WTC11 (cell line): ENCODE measurements around the gene AHNAK2. TPM values are rescaled to one million over a fixed set of nuclear protein-coding genes. Genes with fewer than 3 reads are reported as not detected.

Experiments used
- ATAC-seq: fragments of 200-7000 bp; cut with Tn5 transposase; 2 replicates; pipeline ENCODE4 v1.10.0; 2021; ENCODE audit warnings: mild to moderate bottlenecking, moderate library complexity
- CTCF ChIA-PET: fragments of 300-600 bp; sonication (Branson Sonifier 250); formaldehyde crosslinking; loops from one replicate; lab custom pipeline; 2021; ENCODE audit warnings: antibody characterized with exemption; lab: Charles Lee
- POLR2A ChIA-PET: fragments of 350-600 bp; sonication (Branson Sonifier 250); formaldehyde crosslinking; loops from one replicate; lab custom pipeline; 2021; ENCODE audit warnings: antibody characterized with exemption; lab: Charles Lee
- DNase-seq: peaks from one replicate; pipeline ENCODE4 v3.0.0; 2021; ENCODE audit warnings: low spot score
- H3K27ac Mint-ChIP-seq: 2 replicates; pipeline ENCODE4 v1.8.0; 2021; ENCODE audit warnings: mixed read lengths
- H3K27me3 Mint-ChIP-seq: 2 replicates; pipeline ENCODE4 v1.8.0; 2021; ENCODE audit warnings: low read depth, mild to moderate bottlenecking, moderate library complexity, mixed read lengths
- H3K36me3 Mint-ChIP-seq: 2 replicates; pipeline ENCODE4 v1.8.0; 2021; ENCODE audit warnings: mixed read lengths
- H3K4me1 Mint-ChIP-seq: 2 replicates; pipeline ENCODE4 v1.8.0; 2022; ENCODE audit warnings: mixed read lengths
- H3K4me3 Mint-ChIP-seq: 2 replicates; pipeline ENCODE4 v1.8.0; 2021; ENCODE audit warnings: mild to moderate bottlenecking, moderate library complexity, mixed read lengths
- H3K9me3 Mint-ChIP-seq: 2 replicates; pipeline ENCODE4 v1.8.0; 2021; ENCODE audit warnings: mixed read lengths
- AFF4 ChIP-seq: sonication (generic); formaldehyde crosslinking; IDR thresholded peaks from 2 replicates; pipeline ENCODE4 v1.8.1; 2023; ENCODE audit warnings: mild to moderate bottlenecking, missing genetic modification reagents, borderline replicate concordance
- IRF2 ChIP-seq: sonication (generic); formaldehyde crosslinking; IDR thresholded peaks from 2 replicates; pipeline ENCODE4 v1.8.0; 2022; ENCODE audit warnings: low read depth, missing genetic modification reagents, borderline replicate concordance
- MXD4 ChIP-seq: fragments of 250-450 bp; sonication (Bioruptor Pico); IDR thresholded peaks from 2 replicates; pipeline ENCODE4 v1.8.0; 2021; ENCODE audit warnings: mild to moderate bottlenecking, moderate library complexity, borderline replicate concordance
- RELA ChIP-seq: sonication (generic); formaldehyde crosslinking; IDR thresholded peaks from 2 replicates; pipeline ENCODE4 v1.8.1; 2022; ENCODE audit warnings: missing genetic modification reagents, mild to moderate bottlenecking, borderline replicate concordance
- SOX15 ChIP-seq: fragments of 250-450 bp; sonication (Bioruptor Pico); IDR thresholded peaks from 2 replicates; pipeline ENCODE4 v1.9.0; 2021; ENCODE audit warnings: mild to moderate bottlenecking
- TP53 ChIP-seq: sonication (generic); formaldehyde crosslinking; IDR thresholded peaks from 2 replicates; pipeline ENCODE4 v1.8.1; 2023; ENCODE audit warnings: mild to moderate bottlenecking, missing genetic modification reagents
- ZBTB21 ChIP-seq: sonication (generic); formaldehyde crosslinking; IDR thresholded peaks from 2 replicates; pipeline ENCODE4 v1.8.1; 2023; ENCODE audit warnings: mild to moderate bottlenecking, missing genetic modification reagents, borderline replicate concordance
- ZNF396 ChIP-seq: fragments of 250-450 bp; sonication (Bioruptor Pico); IDR thresholded peaks from 2 replicates; pipeline ENCODE4 v1.8.0; 2021; ENCODE audit warnings: mild to moderate bottlenecking, moderate library complexity, borderline replicate concordance
- ZNF416 ChIP-seq: fragments of 250-450 bp; sonication (Bioruptor Pico); IDR thresholded peaks from 2 replicates; pipeline ENCODE4 v1.9.0; 2021; ENCODE audit warnings: mild to moderate bottlenecking, inconsistent platforms
- ZNF671 ChIP-seq: fragments of 250-450 bp; sonication (Bioruptor Pico); IDR thresholded peaks from 2 replicates; pipeline ENCODE4 v1.8.0; 2021; ENCODE audit warnings: mild to moderate bottlenecking
- total RNA-seq: library from RNA; stranded (reverse); gene quantifications from 3 replicates; pipeline ENCODE4 v1.2.3, GENCODE V29; 2021
- TF ChIP-seq, protein P1 (sequence below): sonication (generic); formaldehyde crosslinking; IDR thresholded peaks from 2 replicates; pipeline ENCODE4 v1.8.0; 2023; ENCODE audit warnings: missing genetic modification reagents, mild to moderate bottlenecking, borderline replicate concordance
- TF ChIP-seq, protein P2 (sequence below): fragments of 250-450 bp; sonication (Bioruptor Pico); IDR thresholded peaks from 2 replicates; pipeline ENCODE4 v2.1.2; 2022; ENCODE audit warnings: mild to moderate bottlenecking, moderate library complexity
- TF ChIP-seq, protein P3 (sequence below): sonication (generic); formaldehyde crosslinking; IDR thresholded peaks from 2 replicates; pipeline ENCODE4 v1.8.0; 2023; ENCODE audit warnings: mild to moderate bottlenecking, missing genetic modification reagents
- TF ChIP-seq, protein P4 (sequence below): fragments of 250-450 bp; sonication (Bioruptor Pico); IDR thresholded peaks from 2 replicates; pipeline ENCODE4 v1.9.0; 2021; ENCODE audit warnings: mild to moderate bottlenecking

The AHNAK2 gene
- total RNA-seq, 1 experiment from 2014 or later, result 3.5 TPM

GRCh38 chr14:104931771-104932675, 46.2 kb downstream of the AHNAK2 start:
- CTCF ChIA-PET, result interaction anchor here (0.8 to 3.0 kb wide), 17 partner anchors 9 to 163 kb away, joined by 3 to 20 read pairs (median 5); partner anchors contain the start of gene ZBTB42
- no peaks in the 10 kb centered on the region for H3K4me1 Mint-ChIP-seq
- peaks cover 65% of the 10 kb centered on the region for H3K27me3 Mint-ChIP-seq
- peak; percentile 31 for DNase-seq
- H3K4me3 Mint-ChIP-seq, result peak overlapping the region; percentile 55
- TF ChIP-seq, protein P1, sequence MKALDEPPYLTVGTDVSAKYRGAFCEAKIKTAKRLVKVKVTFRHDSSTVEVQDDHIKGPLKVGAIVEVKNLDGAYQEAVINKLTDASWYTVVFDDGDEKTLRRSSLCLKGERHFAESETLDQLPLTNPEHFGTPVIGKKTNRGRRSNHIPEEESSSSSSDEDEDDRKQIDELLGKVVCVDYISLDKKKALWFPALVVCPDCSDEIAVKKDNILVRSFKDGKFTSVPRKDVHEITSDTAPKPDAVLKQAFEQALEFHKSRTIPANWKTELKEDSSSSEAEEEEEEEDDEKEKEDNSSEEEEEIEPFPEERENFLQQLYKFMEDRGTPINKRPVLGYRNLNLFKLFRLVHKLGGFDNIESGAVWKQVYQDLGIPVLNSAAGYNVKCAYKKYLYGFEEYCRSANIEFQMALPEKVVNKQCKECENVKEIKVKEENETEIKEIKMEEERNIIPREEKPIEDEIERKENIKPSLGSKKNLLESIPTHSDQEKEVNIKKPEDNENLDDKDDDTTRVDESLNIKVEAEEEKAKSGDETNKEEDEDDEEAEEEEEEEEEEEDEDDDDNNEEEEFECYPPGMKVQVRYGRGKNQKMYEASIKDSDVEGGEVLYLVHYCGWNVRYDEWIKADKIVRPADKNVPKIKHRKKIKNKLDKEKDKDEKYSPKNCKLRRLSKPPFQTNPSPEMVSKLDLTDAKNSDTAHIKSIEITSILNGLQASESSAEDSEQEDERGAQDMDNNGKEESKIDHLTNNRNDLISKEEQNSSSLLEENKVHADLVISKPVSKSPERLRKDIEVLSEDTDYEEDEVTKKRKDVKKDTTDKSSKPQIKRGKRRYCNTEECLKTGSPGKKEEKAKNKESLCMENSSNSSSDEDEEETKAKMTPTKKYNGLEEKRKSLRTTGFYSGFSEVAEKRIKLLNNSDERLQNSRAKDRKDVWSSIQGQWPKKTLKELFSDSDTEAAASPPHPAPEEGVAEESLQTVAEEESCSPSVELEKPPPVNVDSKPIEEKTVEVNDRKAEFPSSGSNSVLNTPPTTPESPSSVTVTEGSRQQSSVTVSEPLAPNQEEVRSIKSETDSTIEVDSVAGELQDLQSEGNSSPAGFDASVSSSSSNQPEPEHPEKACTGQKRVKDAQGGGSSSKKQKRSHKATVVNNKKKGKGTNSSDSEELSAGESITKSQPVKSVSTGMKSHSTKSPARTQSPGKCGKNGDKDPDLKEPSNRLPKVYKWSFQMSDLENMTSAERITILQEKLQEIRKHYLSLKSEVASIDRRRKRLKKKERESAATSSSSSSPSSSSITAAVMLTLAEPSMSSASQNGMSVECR, result no peak
- TF ChIP-seq TP53, result 0 out of 2 replicates have a peak, but pooled peaks have one; percentile 21
- TF ChIP-seq, all 79 proteins: peak for 1
- POLR2A ChIA-PET, result no interaction called here
- H3K36me3 Mint-ChIP-seq, result no peaks in the 10 kb centered on the region
- ATAC-seq, result no peak
- no peak overlapping the region for H3K27ac Mint-ChIP-seq
- H3K9me3 Mint-ChIP-seq, result no peaks in the 10 kb centered on the region

DNA sequence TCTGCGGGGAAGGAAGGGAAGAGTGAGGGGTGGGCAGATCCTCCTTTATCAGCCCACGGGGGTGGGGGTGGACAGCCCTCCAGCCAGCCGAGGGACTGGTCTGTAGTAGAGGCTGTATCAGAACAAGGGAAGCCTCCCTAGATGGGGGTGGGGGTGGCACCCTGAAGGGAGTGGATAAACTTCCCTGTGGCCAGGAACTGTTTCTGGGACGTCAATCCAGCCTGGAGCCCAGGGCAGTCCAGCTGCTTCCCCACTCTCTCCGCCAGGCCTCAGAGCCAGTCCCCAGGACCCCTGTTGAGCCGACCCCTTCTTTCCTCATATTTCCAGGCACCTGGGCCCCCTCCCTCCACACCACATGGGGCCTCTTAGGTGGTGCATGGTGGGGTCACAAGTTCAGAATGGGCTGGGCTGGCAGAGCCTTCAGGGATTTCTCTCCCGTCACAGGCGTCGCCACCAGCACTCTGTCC, 46.8 kb downstream of the AHNAK2 start:
- DNase-seq, result no peak
- ChIA-PET CTCF (interaction anchor here (1.0 kb wide), 1 partner anchor 162 kb away, joined by 3 read pairs; no protein-coding TSS in a partner anchor), POLR2A (no interaction called here)
- Mint-ChIP-seq H3K27ac (no peak overlapping the region), H3K4me1 (no peaks in the 10 kb centered on the region), H3K36me3 (no peaks in the 10 kb centered on the region), H3K4me3 (no peak overlapping the region), H3K9me3 (no peaks in the 10 kb centered on the region), H3K27me3 (peaks cover 59% of the 10 kb centered on the region)
- ATAC-seq, result no peak
- TF ChIP-seq RELA (CRISPR knock-in tag) (no peak), SOX15 (CRISPR knock-in tag) (no peak), ZNF671 (CRISPR knock-in tag) (no peak), ZNF396 (CRISPR knock-in tag) (no peak), IRF2 (CRISPR knock-in tag) (no peak), MXD4 (CRISPR knock-in tag) (no peak)
- TF ChIP-seq, protein P2, sequence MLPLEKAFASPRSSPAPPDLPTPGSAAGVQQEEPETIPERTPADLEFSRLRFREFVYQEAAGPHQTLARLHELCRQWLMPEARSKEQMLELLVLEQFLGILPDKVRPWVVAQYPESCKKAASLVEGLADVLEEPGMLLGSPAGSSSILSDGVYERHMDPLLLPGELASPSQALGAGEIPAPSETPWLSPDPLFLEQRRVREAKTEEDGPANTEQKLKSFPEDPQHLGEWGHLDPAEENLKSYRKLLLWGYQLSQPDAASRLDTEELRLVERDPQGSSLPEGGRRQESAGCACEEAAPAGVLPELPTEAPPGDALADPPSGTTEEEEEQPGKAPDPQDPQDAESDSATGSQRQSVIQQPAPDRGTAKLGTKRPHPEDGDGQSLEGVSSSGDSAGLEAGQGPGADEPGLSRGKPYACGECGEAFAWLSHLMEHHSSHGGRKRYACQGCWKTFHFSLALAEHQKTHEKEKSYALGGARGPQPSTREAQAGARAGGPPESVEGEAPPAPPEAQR (CRISPR knock-in tag), result no peak

DNA sequence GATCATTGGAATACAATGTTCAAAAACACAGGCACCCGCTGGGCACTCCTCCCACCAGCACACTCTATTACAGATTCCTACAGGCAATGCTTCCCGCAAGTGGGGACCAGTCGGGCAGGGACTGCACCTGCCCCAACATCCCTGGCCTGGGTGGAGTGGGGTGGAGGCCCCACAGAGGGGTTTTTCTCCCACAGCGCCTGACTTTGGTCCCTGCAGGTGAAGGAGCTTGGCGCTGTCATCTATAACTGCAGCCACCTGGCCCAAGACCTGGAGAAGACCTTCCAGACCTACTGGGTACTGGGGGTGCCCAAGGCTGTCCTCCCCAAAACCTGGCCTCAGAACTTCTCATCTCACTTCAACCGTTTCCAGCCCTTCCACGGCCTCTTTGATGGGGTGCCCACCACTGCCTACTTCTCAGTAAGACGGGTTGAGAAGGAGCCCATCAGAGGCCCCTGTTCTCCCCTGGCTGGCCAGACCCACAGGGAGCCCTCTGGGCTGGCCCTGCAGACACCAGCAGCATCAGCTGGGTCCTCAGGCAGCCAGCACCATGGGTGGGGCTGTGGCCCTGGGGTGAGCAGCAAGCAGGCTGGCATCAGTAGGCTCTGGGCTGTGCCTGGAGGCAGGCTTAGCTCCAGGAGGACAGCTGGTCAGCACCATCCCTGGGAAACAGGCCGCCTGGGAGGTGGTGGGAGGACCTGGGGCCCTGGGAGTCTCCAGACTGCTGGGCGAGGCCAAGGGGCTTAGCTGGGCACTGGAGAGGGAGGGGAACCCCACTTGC, 47.5 kb downstream of the AHNAK2 start:
- Mint-ChIP-seq H3K4me1 (no peaks in the 10 kb centered on the region), H3K27me3 (peaks cover 55% of the 10 kb centered on the region), H3K9me3 (no peaks in the 10 kb centered on the region), H3K27ac (no peak overlapping the region), H3K4me3 (no peak overlapping the region), H3K36me3 (no peaks in the 10 kb centered on the region)
- CTCF ChIA-PET, result interaction anchor here (1.0 kb wide), 1 partner anchor 162 kb away, joined by 3 read pairs; no protein-coding TSS in a partner anchor
- DNase-seq (peak; percentile 9), ATAC-seq (no peak)
- POLR2A ChIA-PET, result no interaction called here
- TF ChIP-seq, protein P3, sequence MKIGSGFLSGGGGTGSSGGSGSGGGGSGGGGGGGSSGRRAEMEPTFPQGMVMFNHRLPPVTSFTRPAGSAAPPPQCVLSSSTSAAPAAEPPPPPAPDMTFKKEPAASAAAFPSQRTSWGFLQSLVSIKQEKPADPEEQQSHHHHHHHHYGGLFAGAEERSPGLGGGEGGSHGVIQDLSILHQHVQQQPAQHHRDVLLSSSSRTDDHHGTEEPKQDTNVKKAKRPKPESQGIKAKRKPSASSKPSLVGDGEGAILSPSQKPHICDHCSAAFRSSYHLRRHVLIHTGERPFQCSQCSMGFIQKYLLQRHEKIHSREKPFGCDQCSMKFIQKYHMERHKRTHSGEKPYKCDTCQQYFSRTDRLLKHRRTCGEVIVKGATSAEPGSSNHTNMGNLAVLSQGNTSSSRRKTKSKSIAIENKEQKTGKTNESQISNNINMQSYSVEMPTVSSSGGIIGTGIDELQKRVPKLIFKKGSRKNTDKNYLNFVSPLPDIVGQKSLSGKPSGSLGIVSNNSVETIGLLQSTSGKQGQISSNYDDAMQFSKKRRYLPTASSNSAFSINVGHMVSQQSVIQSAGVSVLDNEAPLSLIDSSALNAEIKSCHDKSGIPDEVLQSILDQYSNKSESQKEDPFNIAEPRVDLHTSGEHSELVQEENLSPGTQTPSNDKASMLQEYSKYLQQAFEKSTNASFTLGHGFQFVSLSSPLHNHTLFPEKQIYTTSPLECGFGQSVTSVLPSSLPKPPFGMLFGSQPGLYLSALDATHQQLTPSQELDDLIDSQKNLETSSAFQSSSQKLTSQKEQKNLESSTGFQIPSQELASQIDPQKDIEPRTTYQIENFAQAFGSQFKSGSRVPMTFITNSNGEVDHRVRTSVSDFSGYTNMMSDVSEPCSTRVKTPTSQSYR (CRISPR knock-in tag), result no peak
- TF ChIP-seq ZBTB21 (CRISPR knock-in tag) (no peak), ZNF416 (no peak), MXD4 (CRISPR knock-in tag) (no peak), ZNF396 (CRISPR knock-in tag) (no peak), AFF4 (CRISPR knock-in tag) (no peak), TP53 (no peak)
- TF ChIP-seq, protein P4, sequence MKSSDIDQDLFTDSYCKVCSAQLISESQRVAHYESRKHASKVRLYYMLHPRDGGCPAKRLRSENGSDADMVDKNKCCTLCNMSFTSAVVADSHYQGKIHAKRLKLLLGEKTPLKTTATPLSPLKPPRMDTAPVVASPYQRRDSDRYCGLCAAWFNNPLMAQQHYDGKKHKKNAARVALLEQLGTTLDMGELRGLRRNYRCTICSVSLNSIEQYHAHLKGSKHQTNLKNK, result no peak
